Measurements from ENCODE around the gene MKI67.
"Not testable (repeated sequence)": the region's sequence is repeated elsewhere in the genome, so short reads cannot be mapped to it uniquely, and the experiment has no call there.

MKI67 gene

DNA sequence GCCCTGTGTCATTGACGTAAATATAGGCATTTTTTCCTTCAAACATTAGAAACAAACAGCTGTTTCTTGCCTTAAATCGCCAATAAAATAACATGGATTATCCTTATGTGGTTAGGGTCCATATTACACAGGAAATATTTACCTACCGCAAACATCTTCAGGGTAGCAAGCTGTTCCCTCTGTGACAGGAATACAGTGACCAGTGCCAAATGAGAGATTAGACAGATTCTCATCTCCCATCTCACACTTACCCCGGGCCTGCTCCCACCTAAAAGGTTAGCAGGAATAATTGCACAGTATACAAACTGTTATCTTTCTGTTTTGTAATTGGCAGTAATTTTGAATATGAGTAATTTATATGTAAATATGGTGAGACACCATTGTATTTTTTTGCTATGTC is 16.5 kb downstream of the MKI67 start:
- no peak for FAIRE-seq
- DNase-seq (ENCODE audit: insufficient read length, low spot score): no peak
- TF ChIP-seq POLR2A (IDR thresholded peaks at IDR 0.05; ENCODE audit: low read depth, low read length): no peak

DNA sequence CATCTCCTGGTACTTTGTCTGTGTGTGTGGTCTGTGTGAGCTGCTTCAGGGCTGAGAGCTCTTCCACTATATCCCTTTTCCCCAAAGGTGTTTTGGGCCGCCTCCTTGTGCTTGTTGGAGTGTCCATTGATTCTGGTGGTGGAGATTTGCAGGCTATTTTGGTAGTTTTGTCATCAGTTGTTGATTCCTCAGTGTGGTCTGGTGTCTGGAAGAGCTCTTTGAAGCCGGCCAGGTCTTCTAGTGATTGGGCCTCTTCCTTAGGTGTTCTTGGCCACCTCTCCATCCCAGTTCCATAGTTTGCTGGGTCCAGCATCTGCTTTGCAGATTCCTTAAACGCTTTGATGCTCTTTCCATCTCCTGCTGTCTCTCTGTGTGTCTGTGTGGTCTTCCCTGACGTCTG is 20.8 kb downstream of the MKI67 start:
- FAIRE-seq: no peak
- no peak for TF ChIP-seq POLR2A (IDR thresholded peaks at IDR 0.05; ENCODE audit: low read depth, low read length)
- no peak for DNase-seq (ENCODE audit: insufficient read length, low spot score)

DNA sequence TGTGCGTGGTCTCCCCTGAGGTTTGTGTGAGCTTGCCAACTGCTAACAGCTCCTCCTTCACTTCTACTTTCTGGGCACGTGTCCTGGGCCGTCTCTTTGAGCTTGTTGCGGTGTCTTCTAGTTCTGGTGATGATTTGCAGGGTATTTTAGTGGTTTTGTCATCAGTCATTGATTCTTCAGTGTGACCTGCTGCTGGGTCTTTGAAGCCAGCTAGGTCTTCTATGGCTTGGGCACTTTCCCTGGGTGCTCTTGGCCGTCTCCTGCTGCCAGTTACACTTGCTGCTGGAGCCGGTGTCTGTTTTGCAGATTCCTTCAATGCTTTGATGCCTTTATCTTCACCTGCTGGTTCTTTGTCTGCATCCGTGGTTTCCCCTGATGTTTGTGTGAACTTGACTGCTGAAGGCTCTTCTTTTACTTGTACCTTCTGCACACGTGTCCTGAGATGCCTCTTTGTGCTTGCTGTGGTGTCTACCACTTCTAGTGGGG is 23.0 kb downstream of the MKI67 start:
- no peak for FAIRE-seq
- no peak for TF ChIP-seq POLR2A (IDR thresholded peaks at IDR 0.05; ENCODE audit: low read depth, low read length)
- DNase-seq (ENCODE audit: insufficient read length, low spot score): no peak

DNA sequence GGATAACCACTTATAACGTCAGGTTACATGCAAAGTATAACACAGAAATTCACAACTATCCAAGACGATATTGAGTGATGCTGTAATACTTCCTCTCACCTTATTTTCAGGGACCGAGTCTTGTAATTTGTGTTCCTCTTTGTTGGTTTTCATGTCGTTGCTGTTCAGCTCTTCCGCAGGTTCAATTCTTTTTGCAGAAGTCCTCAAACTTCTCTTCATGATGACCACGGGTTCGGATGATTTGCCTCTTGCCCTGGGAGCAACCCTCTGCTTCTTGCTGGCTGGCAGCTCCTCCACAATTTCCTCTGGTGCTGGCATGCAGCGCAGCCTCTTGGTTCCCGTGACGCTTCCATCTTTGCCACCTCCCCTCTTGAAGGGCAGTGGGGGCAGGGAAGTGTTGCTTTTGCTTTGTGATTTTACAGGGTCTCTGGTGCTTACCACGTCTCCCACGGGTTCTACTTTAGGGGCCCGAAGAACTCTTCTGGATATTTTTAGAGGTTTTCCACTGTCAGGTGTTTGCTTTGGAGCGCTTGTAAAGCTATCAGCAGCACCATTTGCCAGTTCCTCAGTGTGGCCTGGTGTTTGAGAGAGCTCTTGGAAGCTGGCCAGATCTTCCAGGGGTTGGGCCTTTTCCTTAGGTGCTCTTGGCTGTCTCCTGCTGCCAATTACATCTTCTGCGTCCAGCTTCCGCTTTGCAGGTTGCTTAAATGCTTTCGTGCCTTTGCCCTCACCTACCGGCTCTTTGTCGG is 23.6 kb downstream of the MKI67 start:
- DNase-seq (ENCODE audit: insufficient read length, low spot score): no peak
- FAIRE-seq: no peak
- TF ChIP-seq POLR2A (IDR thresholded peaks at IDR 0.05; ENCODE audit: low read depth, low read length): no peak

DNA sequence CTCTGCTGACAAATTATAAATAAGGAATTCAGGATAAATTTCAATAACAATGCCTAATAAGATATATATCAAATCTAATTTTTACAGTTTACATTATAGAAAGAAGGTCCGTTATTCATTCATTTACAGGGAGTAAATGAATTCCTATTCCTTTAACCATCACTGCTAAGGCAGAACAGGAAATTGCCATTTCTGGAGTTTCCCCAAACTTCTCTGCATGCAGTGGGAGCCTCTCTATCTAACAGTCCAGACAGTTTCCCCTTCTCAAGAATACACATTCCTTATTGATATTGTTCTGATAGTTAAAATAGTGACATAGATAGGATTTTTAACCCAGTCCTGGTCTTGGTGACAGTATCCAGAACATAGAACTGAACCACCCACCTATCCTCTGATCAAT is 24.3 kb downstream of the MKI67 start:
- FAIRE-seq (no peak), DNase-seq (ENCODE audit: insufficient read length, low spot score) (no peak)
- no peak for TF ChIP-seq POLR2A (IDR thresholded peaks at IDR 0.05; ENCODE audit: low read depth, low read length)

DNA sequence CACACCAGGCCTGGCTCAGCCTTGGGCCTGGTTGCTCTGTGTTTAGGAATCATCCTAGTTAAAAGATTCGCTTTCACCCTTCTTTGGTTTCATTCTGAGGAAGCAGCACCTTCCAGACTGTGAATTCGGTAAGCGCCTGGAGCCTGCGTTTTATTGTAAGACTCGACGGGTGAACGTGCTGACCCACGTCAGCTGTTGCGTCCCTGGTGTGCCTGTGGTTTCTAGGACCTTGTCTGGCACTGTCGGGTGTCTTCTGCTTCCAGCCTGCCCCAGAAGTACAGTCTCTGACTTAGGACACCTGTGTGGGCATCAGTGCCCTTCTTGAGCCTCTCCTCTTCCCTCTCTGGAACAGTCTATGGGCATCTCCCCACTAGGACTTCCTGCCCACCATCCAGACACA is 26.3 kb downstream of the MKI67 start:
- FAIRE-seq (no peak), DNase-seq (ENCODE audit: insufficient read length, low spot score) (no peak)
- TF ChIP-seq POLR2A (IDR thresholded peaks at IDR 0.05; ENCODE audit: low read depth, low read length): no peak

DNA sequence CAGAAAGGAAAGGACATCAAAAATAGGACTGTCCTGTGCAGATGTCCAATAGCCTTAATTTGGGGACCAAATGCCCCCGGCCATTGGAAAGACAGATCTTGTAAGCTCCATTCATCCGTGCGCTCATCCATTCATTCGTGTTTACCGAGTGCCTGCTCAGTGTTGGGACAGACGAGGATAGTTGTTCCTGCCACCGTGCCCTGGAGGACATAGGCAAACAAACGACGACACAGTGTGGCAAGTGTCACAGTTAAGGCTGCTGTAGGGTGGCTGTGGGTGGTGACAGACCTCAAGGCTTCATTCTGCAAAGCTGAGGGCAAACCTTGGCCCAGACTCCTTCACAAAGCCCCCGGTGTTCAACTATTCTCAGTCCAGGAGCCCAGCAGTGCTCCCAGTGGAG is 27.6 kb downstream of the MKI67 start:
- no peak for FAIRE-seq
- TF ChIP-seq POLR2A (IDR thresholded peaks at IDR 0.05; ENCODE audit: low read depth, low read length): no peak
- DNase-seq (ENCODE audit: insufficient read length, low spot score): no peak

DNA sequence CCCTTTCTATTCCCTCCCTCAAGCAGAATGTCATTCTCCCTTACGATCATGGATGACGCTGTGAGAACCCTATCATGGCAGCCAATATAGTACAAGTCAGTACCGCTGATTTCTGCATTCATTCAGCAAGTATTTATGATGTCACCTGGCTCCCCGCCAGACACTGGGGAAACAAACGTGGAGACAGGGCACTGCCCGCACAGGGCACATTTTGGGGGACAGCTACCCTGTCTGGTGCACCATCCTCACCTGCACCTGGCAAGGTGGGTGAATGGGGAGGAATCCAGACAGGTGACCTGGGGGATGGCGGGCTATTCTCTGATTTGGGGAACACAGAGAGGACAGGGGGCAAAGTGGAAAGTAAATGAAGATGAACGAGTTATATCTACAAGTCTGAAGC is 28.4 kb downstream of the MKI67 start:
- DNase-seq (ENCODE audit: insufficient read length, low spot score) (no peak), FAIRE-seq (no peak)
- no peak for TF ChIP-seq POLR2A (IDR thresholded peaks at IDR 0.05; ENCODE audit: low read depth, low read length)

DNA sequence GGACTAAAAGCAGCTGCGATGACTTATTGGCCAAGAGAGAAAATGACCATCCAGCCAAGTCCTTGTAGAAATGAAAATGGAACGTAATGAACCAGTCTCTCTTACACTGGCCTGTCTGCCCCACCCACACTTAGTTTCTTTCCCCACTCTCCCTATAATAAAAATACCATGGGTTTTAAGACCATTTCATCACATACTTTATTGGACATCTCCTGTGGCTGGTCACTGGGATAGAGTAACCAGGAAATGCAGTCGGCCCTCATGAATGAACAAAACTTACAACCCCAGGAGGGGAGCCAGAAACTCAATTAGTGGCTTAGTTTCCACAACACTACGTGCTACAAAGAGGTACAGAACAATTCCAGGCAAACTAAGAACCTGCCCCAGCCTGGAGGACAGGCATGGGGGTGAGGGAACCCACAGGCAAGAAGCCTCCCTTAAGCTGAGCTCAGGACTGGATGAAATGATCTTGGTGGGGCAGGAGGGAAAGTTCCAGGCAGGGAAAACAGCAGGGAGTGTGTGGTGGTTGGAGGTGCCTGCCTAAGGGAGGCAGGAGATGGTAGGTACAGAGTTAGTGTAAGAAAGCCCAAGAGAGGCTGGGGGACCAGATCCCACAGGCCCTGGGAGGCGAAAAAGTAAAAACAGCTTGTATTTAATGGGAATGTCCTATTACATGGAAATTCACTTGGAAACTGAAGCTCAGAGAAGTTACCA is 29.6 kb downstream of the MKI67 start:
- FAIRE-seq: no peak
- TF ChIP-seq POLR2A (IDR thresholded peaks at IDR 0.05; ENCODE audit: low read depth, low read length): no peak
- no peak for DNase-seq (ENCODE audit: insufficient read length, low spot score)

DNA sequence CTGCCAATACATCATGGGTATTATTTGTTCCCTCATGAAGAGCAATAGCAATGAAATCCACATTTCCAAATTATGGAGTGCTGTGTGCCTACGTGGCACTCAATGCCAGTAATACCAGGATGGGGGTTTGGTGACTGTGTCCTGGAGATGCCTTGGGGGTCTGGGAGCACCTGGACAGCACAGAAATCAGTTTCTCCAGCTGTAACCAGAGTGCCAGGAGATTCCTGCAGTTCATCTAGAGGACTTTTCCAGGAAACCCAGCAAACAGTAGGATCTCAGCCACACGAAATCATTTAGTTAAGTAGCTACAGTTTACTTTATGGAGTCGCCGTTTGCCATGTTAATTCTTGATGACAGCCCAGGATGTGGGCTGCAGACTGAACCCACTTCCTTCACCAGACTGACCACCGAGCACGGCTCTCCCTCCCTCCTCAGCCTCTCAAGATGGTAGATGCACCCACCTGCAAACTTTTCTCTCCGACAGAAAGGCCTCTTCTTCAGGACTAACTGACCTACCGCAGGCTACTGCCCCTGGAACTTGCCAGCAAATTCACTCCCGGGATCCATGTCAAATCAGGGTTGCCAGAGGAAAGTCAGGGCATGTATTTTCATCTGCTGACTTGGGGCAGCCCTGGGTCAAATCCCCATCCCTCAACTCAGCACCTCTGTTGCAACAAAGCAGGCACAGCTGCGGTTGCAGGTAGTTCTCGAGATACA is 30.3 kb downstream of the MKI67 start:
- DNase-seq (ENCODE audit: insufficient read length, low spot score) (no peak), FAIRE-seq (no peak)
- no peak for TF ChIP-seq POLR2A (IDR thresholded peaks at IDR 0.05; ENCODE audit: low read depth, low read length)

DNA sequence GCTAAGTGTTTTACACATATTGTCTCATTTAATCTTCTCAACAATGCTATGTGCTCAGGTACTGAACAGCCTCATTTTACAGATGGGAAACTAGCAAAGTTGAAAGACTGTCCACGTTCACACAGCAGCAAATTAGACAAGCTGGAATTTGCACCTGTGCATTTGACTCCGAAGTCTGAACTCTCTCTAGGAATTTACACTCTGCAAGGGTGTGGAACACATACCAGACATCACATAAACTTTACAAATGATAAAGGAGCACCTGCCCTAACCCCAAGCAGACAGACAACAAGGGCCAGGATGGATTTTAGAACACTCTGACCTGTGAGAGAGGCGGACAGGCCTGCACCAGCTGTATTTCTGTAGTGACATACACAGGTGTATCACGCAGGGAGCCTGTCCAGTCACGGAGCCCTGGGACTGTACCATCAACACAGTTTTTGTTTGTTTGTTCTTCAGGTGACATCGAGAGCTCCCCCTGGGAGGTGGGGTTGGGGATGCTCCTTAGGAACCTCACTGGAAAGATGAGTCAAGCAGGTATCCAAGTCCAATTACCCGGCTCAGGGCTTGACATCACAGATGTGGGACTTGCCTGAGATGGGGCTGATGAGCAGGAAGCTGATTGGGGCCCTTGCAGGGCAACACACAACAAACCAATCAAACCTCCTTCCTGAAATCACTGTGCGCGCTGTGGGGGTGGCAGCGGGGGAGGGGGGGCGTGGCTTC is 31.0 kb downstream of the MKI67 start:
- FAIRE-seq (no peak), DNase-seq (ENCODE audit: insufficient read length, low spot score) (no peak)
- no peak for TF ChIP-seq POLR2A (IDR thresholded peaks at IDR 0.05; ENCODE audit: low read depth, low read length)

DNA sequence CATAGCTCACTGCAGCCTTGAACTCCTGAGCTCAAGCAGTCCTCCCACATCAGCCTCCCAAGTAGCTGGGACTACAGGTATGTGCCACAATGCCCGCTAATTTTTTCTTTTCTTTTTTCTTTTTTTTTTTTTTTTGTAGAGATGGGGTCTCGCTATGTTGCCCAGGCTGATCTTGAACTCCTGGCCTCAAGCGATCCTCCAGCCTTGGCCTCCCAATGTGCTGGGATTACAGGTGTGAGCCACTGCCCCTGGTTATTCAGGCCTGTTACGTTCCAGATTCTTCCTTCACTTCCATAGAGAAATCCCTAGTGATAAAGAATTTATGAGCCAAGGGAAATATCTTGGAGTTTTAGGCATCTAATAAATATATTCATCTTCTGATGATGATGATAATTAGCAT is 31.6 kb downstream of the MKI67 start:
- FAIRE-seq; DNase-seq (ENCODE audit: insufficient read length, low spot score): not testable (repeated sequence)

DNA sequence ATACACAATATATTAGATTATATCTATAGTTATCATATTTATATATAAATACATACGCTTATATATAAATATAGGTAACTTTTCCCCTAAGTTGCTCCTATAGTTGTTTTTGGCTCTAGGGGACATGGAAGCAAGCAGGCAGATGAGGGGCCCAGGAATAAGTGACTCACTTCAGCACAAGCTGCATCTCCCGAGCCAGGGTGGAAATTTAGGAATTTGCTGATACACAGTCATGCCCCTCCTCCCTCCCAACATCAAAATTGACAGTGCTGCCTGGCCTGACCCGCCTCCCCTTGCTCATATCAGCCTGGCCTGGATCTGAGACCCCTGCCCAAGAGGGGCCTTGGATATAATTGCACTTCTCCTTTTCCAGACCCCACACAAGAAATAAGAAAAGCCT is 33.8 kb downstream of the MKI67 start:
- no peak for TF ChIP-seq POLR2A (IDR thresholded peaks at IDR 0.05; ENCODE audit: low read depth, low read length)
- DNase-seq (ENCODE audit: insufficient read length, low spot score): no peak
- FAIRE-seq: no peak

DNA sequence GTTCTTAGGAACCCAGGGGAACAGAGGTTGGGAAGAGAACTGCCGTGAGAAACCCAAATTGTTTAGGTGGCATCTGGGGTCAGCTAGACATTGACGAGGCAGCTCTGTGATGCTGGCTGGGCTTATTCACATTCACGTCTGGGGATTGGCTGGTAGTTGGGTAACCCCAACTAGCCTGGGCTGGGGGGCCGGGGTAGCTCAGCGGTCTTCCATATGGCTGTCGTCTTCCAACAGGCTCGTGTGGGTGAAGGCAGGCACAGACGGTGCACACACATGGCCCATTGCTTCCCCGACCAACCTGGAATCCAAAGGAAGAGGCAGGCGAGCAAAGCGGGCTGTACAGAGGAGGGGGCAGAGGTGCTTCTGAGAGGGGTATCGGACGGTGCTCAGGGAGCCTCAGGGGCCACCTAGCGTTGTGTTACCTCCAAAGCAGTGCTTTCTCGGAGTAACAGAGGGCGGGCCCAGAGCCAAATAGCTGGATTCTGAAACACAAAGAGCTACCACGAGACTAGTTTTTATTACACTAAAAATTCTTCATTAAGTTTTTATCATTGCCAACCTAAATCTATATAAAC is 34.5 kb downstream of the MKI67 start:
- DNase-seq (ENCODE audit: insufficient read length, low spot score) (no peak), FAIRE-seq (no peak)
- no peak for TF ChIP-seq POLR2A (IDR thresholded peaks at IDR 0.05; ENCODE audit: low read depth, low read length)
